ENCODE data around the gene KSR1.

GRCh38 chr17:27478901-27479538 is 22.8 kb downstream of the KSR1 start:
- no peak for TF ChIP-seq CTCF (IDR thresholded peaks at IDR 0.05)
- no peak for TF ChIP-seq EP300 (IDR thresholded peaks at IDR 0.05)
